SK-N-MC (cell line): Measurements from ENCODE around the gene ZKSCAN1.
"Not testable (repeated sequence)": the region's sequence is repeated elsewhere in the genome, so short reads cannot be mapped to it uniquely, and the experiment has no call there.

Source experiments
- EZH2 ChIP-seq: fragments of 200-600 bp; sonication (generic); IDR thresholded peaks from one replicate; pipeline ENCODE4 v1.6.1; 2017; ENCODE audit warnings: antibody characterized with exemption
- FOXP2 ChIP-seq: optimal IDR thresholded peaks from 2 replicates; pipeline ENCODE3; 2011; ENCODE audit warnings: mild to moderate bottlenecking, moderate library complexity; ENCODE audit not compliant: insufficient read depth; ENCODE audit errors: extremely low read length, control extremely low read depth
- POLR2AphosphoS5 ChIP-seq: IDR thresholded peaks from 2 replicates; pipeline ENCODE4 v1.6.1; 2012; ENCODE audit warnings: mild to moderate bottlenecking, low read depth, low read length, borderline replicate concordance

GRCh38 chr7:99973817-99974216, 41.6 kb upstream of the ZKSCAN1 start:
- TF ChIP-seq POLR2AphosphoS5, EZH2, FOXP2: not testable (repeated sequence)
